ENCODE results near the gene GTF2H2C. TPM values are rescaled to one million over a fixed set of nuclear protein-coding genes. Genes with fewer than 3 reads are reported as not detected.
"Not testable (repeated sequence)": the region's sequence is repeated elsewhere in the genome, so short reads cannot be mapped to it uniquely, and the experiment has no call there.

Gene GTF2H2C
- polyA plus RNA-seq, 10 donors, result 22.4 to 53.3 (median 28.1) TPM

DNA sequence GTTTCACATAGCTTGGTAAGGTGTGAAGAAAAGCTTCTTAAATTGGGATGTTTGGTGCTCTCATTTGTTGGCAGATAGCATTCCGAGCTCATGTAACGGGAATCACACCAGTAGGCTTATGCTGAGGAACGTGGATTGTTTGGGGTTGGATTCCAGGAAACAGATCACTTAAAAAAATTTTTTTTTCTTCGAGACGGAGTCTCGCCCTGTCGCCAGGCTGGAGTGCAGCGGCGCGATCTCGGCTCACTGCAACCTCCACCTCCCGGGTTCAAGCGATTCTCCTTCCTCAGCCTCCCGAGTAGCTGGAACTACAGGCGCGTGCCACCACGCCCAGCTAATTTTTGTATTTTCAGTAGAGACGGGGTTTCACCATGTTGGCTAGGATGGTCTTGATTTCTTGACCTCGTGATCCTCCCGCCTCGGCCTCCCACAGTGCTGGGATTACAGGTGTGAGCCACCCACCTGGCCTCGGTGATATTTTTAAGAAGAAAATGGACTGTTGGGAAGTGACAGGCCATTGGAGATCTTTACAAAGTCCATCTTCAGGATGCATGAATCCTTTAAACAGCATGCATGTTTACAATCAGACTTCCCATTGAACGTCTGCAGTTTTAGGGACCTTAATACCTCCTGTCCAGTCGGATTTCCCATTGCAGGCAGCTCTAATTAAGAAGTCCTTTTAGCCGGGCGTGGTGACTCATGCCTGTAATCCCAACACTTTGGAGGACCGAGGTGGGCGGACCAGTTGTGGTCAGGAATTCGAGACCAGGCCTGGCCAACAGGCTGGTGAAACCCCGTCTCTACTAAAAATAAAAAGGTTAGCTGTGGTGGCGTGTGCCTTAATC is 818 bp downstream of the GTF2H2C start:
- DNase-seq, result peak in 1 of 3 donors; percentile 0

DNA sequence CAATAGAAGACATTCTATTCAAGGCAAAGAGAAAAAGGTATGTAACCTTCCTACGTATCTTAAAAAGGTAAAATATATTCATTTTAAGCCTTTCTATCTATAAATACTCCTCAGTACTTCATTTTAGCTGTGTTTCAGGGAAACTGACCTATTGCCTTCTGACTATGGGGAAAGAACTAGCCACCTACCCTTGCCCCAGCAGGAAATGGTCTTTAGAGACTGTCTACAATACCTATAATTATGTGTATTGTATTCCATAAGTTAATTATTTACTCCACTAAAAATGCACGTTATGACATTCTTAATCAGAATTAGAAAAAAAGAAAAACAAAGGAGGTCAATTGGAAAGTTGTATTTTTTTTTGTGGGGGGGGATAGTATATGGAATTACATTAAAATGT is 6.2 kb downstream of the GTF2H2C start:
- DNase-seq, result not testable (repeated sequence)

- not testable (repeated sequence) for DNase-seq
These were observed 8.1 kb downstream of the GTF2H2C start for GRCh38 chr5:69568072-69568471.

DNA sequence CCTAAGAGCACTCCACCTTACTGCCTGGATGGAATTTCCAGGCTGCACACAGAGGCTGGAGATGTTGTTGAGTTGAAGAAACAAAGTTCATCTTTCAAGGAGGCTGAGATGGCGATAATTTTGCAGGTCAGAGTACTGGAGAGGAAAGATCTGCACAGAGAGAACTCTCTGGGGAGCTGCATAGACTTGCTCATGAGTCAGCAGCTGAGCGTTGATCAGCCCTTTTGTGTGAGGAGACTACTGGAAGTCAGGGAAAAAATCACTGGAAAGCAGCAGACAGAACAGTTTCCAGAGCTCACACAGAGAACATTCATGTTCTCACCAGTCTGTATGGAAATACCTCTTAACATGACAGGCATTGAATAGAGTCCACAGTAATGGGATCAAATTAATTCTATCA is 23.4 kb downstream of the GTF2H2C start:
- DNase-seq, result not testable (repeated sequence)

DNA sequence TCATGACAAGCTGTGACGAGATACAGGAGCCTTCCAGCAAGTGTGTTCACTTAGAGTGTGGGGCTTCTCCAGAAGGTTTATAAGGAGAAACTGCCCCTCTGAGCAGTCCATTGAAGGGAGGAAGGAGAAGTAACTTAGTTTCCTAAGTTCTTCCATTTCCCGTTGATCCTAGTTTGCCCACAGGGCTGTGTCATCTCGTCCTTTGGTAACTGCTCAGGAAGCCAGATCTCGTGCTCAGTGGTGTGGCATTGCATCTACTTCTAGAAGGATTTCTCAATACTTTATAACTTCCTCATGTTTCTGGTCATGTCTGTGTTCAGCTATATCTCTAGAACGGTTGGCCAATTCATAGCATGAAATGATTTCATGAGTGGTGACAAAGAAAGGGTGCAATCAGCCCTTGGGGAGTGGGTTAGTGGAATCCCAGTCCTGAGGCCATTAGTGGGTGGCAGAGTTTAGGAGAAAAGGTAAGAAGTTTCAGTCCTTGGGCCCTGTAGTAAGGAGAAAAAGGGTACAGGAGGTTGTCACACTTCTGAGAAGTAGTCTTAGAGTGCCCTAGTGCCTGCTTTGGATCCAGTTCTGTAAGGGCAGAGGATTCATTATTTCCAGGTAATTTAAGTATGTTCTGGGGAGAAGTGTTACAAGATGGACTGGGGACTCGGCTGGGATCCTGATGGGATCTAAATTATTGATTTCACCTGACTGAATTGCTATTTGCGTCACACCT is 36.3 kb downstream of the GTF2H2C start:
- not testable (repeated sequence) for DNase-seq

DNA sequence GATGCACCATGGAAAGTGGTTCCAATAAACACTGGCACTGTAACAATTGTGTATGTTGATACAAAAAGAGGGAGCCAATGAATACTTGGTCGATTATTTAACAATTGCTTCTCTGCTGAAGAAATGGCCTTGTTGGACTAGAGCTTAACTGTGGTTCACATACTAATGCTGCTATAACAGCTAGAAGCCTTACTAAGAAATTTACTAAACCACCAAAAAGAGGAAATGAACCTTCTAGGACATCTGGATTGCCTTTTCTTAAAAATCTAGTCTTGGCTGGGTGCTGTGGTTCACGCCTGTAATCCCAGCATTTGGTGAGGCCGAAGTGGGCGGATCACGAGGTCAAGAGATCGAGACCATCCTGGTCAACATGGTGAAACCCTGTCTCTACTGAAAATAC is 42.0 kb downstream of the GTF2H2C start:
- not testable (repeated sequence) for DNase-seq

GRCh38 chr5:69606839-69607238 is 46.8 kb downstream of the GTF2H2C start:
- DNase-seq, result not testable (repeated sequence)

DNA sequence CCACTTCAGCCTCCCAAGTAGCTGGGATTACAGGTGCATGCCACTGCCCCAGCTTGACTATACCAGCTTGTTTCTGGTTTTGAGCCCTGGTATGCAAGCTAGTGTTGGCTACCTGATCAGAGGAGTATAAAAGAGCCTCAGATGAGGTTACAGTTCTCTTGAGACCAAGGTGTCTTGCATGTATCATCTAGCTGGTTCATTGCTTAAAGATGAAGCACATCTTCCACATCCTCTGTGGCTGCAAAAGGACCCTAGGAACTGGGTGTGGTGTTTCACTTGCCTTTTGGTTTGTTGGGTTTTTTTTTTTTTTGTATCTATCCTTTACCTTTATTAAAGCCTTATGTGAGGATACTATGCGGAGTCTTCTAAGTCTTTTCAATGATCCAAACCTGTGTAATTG is 47.8 kb downstream of the GTF2H2C start:
- not testable (repeated sequence) for DNase-seq

- DNase-seq, result not testable (repeated sequence)
These were observed 49.0 kb downstream of the GTF2H2C start for GRCh38 chr5:69608861-69609496.

DNA sequence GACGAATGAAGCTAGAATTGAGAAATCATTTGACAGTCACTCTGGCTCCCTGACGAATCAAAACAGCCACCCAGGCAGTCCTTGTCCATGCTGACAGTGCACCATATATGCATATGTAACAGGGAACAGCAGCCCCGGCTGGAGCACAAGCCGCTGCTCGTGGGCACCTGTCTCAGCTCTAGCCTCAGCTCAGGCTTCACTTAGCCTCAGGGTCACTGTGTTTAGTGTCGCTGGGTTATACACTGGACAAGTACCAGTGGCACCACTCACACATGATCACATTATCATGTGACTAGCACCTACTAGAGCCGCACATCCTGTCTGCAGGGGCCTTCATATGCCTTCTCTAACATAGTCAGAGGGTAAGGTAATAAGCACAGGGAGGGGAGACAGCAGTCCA is 54.9 kb downstream of the GTF2H2C start:
- not testable (repeated sequence) for DNase-seq

- peak in 1 of 3 donors; percentile 0 for DNase-seq
These were observed 71.9 kb downstream of the GTF2H2C start for GRCh38 chr5:69631879-69632278.

Other genes with a start within 250 kb of the GTF2H2C start
- gene CCDC125, start 227.4 kb upstream of the GTF2H2C start, polyA plus RNA-seq (ENCODE audit: insufficient read length in 10 of 10), result 1 to 10 TPM; 2.9 to 6.3 (median 4.0) TPM
- 10 to 100 TPM; 36.6 to 57.2 (median 48.0) TPM for gene AK6, start 190.7 kb upstream of the GTF2H2C start, polyA plus RNA-seq (ENCODE audit: insufficient read length in 10 of 10)
- 10 to 100 TPM; 32.7 to 43.8 (median 40.1) TPM for gene TAF9, start 190.7 kb upstream of the GTF2H2C start, polyA plus RNA-seq (ENCODE audit: insufficient read length in 10 of 10)
- 10 to 100 TPM; 21.8 to 31.7 (median 26.3) TPM for gene RAD17, start 190.4 kb upstream of the GTF2H2C start, polyA plus RNA-seq (ENCODE audit: insufficient read length in 10 of 10)
- 1 to 10 TPM in 1 of 10 donors, under 1 TPM in 9; 0.09 to 1.1 (median 0.28) TPM for gene MARVELD2, start 145.1 kb upstream of the GTF2H2C start, polyA plus RNA-seq (ENCODE audit: insufficient read length in 10 of 10)
- 1 to 10 TPM in 9 of 10 donors, under 1 TPM in 1; 0.81 to 5.2 (median 2.1) TPM for gene OCLN, start 67.4 kb upstream of the GTF2H2C start, polyA plus RNA-seq (ENCODE audit: insufficient read length in 10 of 10)